PC-3 (cell line): Measurements from ENCODE around the gene SLC13A2.

Source experiments
- EZH2 ChIP-seq: fragments of 300-600 bp; sonication (generic); IDR thresholded peaks from one replicate; pipeline ENCODE4 v1.6.1; 2017; ENCODE audit warnings: antibody characterized with exemption, mild to moderate bottlenecking, low read length; ENCODE audit not compliant: unreplicated experiment
- EZH2phosphoT487 ChIP-seq: fragments of 300-600 bp; sonication (generic); IDR thresholded peaks from 2 replicates; pipeline ENCODE4 v1.6.1; 2018; ENCODE audit warnings: mild to moderate bottlenecking, antibody characterized with exemption, low read length, borderline replicate concordance
- TF ChIP-seq, protein P1 (sequence below): fragments of 300-600 bp; sonication (generic); conservative IDR thresholded peaks from 2 replicates; pipeline ENCODE4 v1.5.1; 2017; ENCODE audit warnings: antibody characterized with exemption, low read depth, mild to moderate bottlenecking, low read length

GRCh38 chr17:28426081-28426519 lies 47.3 kb upstream of the SLC13A2 start:
- TF ChIP-seq, protein P1, sequence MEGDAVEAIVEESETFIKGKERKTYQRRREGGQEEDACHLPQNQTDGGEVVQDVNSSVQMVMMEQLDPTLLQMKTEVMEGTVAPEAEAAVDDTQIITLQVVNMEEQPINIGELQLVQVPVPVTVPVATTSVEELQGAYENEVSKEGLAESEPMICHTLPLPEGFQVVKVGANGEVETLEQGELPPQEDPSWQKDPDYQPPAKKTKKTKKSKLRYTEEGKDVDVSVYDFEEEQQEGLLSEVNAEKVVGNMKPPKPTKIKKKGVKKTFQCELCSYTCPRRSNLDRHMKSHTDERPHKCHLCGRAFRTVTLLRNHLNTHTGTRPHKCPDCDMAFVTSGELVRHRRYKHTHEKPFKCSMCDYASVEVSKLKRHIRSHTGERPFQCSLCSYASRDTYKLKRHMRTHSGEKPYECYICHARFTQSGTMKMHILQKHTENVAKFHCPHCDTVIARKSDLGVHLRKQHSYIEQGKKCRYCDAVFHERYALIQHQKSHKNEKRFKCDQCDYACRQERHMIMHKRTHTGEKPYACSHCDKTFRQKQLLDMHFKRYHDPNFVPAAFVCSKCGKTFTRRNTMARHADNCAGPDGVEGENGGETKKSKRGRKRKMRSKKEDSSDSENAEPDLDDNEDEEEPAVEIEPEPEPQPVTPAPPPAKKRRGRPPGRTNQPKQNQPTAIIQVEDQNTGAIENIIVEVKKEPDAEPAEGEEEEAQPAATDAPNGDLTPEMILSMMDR: peak; percentile 38; the same call in 1 of the 2 replicates
- TF ChIP-seq EZH2phosphoT487: no peak
- TF ChIP-seq EZH2: no peak
